Fibroblast of lung (primary cell): Measurements from ENCODE around the gene USF3. TPM values are rescaled to one million over a fixed set of nuclear protein-coding genes. Genes with fewer than 3 reads are reported as not detected.

Experiments used
- DNase-seq, 2 donors: peaks; one replicate each; pipeline versions ENCODE4 v3.0.0 to v3.0.0-alpha.2; 2010; ENCODE audit warnings: low read depth in 2 of 2
- H2AFZ ChIP-seq: 2 replicates; pipeline ENCODE4 v1.5.1; 2012; ENCODE audit warnings: low read length, control low read depth, inconsistent platforms
- H3K27ac ChIP-seq: 2 replicates; pipeline ENCODE4 v1.5.1; 2011; ENCODE audit warnings: low read length, control low read depth; ENCODE audit not compliant: insufficient read depth
- H3K27me3 ChIP-seq: 2 replicates; pipeline ENCODE4 v1.5.1; 2011; ENCODE audit warnings: mild to moderate bottlenecking, low read length; ENCODE audit not compliant: control insufficient read depth, insufficient read depth
- H3K36me3 ChIP-seq: 2 replicates; pipeline ENCODE4 v1.5.1; 2011; ENCODE audit warnings: low read length; ENCODE audit not compliant: control insufficient read depth, insufficient read depth
- H3K4me1 ChIP-seq: 2 replicates; pipeline ENCODE4 v1.5.1; 2011; ENCODE audit warnings: low read length; ENCODE audit not compliant: control insufficient read depth, insufficient read depth; ENCODE audit errors: extremely low read depth
- H3K4me2 ChIP-seq: 2 replicates; pipeline ENCODE4 v1.5.1; 2011; ENCODE audit warnings: low read length, control low read depth; ENCODE audit not compliant: insufficient read depth; ENCODE audit errors: extremely low read depth
- H3K4me3 ChIP-seq, 4 experiments: fragments of 200-600 bp in 1 of 4; sonication (generic) in 1 of 4; replicated peaks in 1 of 4; 2 replicates each; pipeline ENCODE4 v1.5.1; 2011 to 2016; ENCODE audit warnings: low read length in 4 of 4, low read depth in 3 of 4, mild to moderate bottlenecking in 3 of 4, control low read depth in 2 of 4, inconsistent platforms in 1 of 4, mixed read lengths in 1 of 4; ENCODE audit not compliant: insufficient read depth in 1 of 4; ENCODE audit errors: control extremely low read depth in 1 of 4
- H3K79me2 ChIP-seq: 2 replicates; pipeline ENCODE4 v1.5.1; 2012; ENCODE audit warnings: mild to moderate bottlenecking, low read length, inconsistent platforms; ENCODE audit not compliant: control insufficient read depth, insufficient read depth
- H3K9ac ChIP-seq: 2 replicates; pipeline ENCODE4 v1.5.1; 2011; ENCODE audit warnings: mild to moderate bottlenecking, low read length, control low read depth; ENCODE audit not compliant: insufficient read depth
- H3K9me3 ChIP-seq: 2 replicates; pipeline ENCODE4 v1.5.1; 2012; ENCODE audit warnings: low read depth, low read length; ENCODE audit not compliant: control insufficient read depth, insufficient read depth
- H4K20me1 ChIP-seq: 2 replicates; pipeline ENCODE4 v1.5.1; 2011; ENCODE audit warnings: low read length; ENCODE audit not compliant: control insufficient read depth, insufficient read depth; ENCODE audit errors: extremely low read depth
- CTCF ChIP-seq, 2 donors: IDR thresholded peaks in 1 of 2; conservative IDR thresholded peaks in 1 of 2; 1 replicate in 1 of 2; 2 replicates in 1 of 2; pipeline ENCODE4 v1.5.1; 2011 to 2012; ENCODE audit warnings: low read length in 2 of 2, control low read depth in 1 of 2, inconsistent platforms in 1 of 2, low read depth in 1 of 2, mild to moderate bottlenecking in 1 of 2
- EZH2 ChIP-seq: IDR thresholded peaks from 2 replicates; pipeline ENCODE4 v1.5.1; 2012; ENCODE audit warnings: low read length, control low read depth, mild to moderate bottlenecking; ENCODE audit errors: missing control alignments
- polyA plus RNA-seq, 2 donors: library from polyadenylated mRNA; depleted of rRNA in 1 of 2; stranded (reverse) in 1 of 2; unstranded in 1 of 2; fragments of >200 nt; gene quantifications; 2 replicates each; pipeline ENCODE4 v1.2.1, GENCODE V29; 2011 to 2012; ENCODE audit warnings: missing spikeins in 1 of 2
- total RNA-seq: library from RNA; depleted of rRNA; stranded (reverse); fragments of >200 nt; gene quantifications from 2 replicates; pipeline ENCODE4 v1.2.1, GENCODE V29; 2014

Gene USF3
- total and polyA plus RNA-seq, 2 donors (not counting 1 experiment from before 2014, with no cell fraction given) = 8.9 to 15.8 TPM

GRCh38 chr3:113659996-113660395 lies 36.4 kb downstream of the USF3 start:
- H3K27me3 ChIP-seq = no peaks in the 10 kb centered on the region
- H2AFZ ChIP-seq = no peak overlapping the region
- H4K20me1 ChIP-seq = no peaks in the 10 kb centered on the region
- no peaks in the 10 kb centered on the region for H3K9me3 ChIP-seq
- H3K4me2 ChIP-seq = no peak overlapping the region
- no peak for TF ChIP-seq CTCF (conservative IDR thresholded peaks at IDR 0.05 in 1 of 2, IDR thresholded peaks at IDR 0.05 in 1 of 2; ENCODE audit: low read depth in 1 of 2, low read length in 2 of 2)
- no peak for TF ChIP-seq EZH2
- no peak overlapping the region for H3K9ac ChIP-seq
- H3K79me2 ChIP-seq = no peaks in the 10 kb centered on the region
- H3K36me3 ChIP-seq = peaks cover 4% of the 10 kb centered on the region
- H3K4me3 ChIP-seq = no peak overlapping the region
- H3K27ac ChIP-seq = no peak overlapping the region
- H3K4me1 ChIP-seq = no peaks in the 10 kb centered on the region
- no peak for DNase-seq

- Histone ChIP-seq H3K4me3 (no peak overlapping the region), H2AFZ (no peak overlapping the region), H3K36me3 (peaks cover 4% of the 10 kb centered on the region), H3K27me3 (no peaks in the 10 kb centered on the region), H3K27ac (no peak overlapping the region), H3K4me2 (no peak overlapping the region), H3K4me1 (no peaks in the 10 kb centered on the region), H3K79me2 (no peaks in the 10 kb centered on the region), H4K20me1 (no peaks in the 10 kb centered on the region), H3K9ac (no peak overlapping the region), H3K9me3 (no peaks in the 10 kb centered on the region)
- no peak for DNase-seq
- no peak for TF ChIP-seq EZH2
- no peak for TF ChIP-seq CTCF (conservative IDR thresholded peaks at IDR 0.05 in 1 of 2, IDR thresholded peaks at IDR 0.05 in 1 of 2; ENCODE audit: low read depth in 1 of 2, low read length in 2 of 2)
Observed at GRCh38 chr3:113659101-113659541, 37.3 kb downstream of the USF3 start.

GRCh38 chr3:113658107-113658506 lies 38.3 kb downstream of the USF3 start:
- H4K20me1 ChIP-seq = no peaks in the 10 kb centered on the region
- no peaks in the 10 kb centered on the region for H3K27me3 ChIP-seq
- H2AFZ ChIP-seq = no peak overlapping the region
- no peaks in the 10 kb centered on the region for H3K9me3 ChIP-seq
- no peak for TF ChIP-seq EZH2
- TF ChIP-seq CTCF (conservative IDR thresholded peaks at IDR 0.05 in 1 of 2, IDR thresholded peaks at IDR 0.05 in 1 of 2; ENCODE audit: low read depth in 1 of 2, low read length in 2 of 2) = no peak
- H3K79me2 ChIP-seq = no peaks in the 10 kb centered on the region
- H3K27ac ChIP-seq = no peak overlapping the region
- H3K36me3 ChIP-seq = peaks cover 4% of the 10 kb centered on the region
- no peak overlapping the region for H3K4me2 ChIP-seq
- no peak overlapping the region for H3K4me3 ChIP-seq
- no peaks in the 10 kb centered on the region for H3K4me1 ChIP-seq
- H3K9ac ChIP-seq = no peak overlapping the region
- DNase-seq = no peak
